ENCODE data around the gene SLC6A6.

Gene SLC6A6

GRCh38 chr3:14402304-14402811 lies at the start of gene SLC6A6:
Gene SLC6A6, plus strand, starts transcription at chr3:14402606. Its CDS starts 41,029 bp downstream, at chr3:14443635.
- DNase-seq (ENCODE audit: low spot score) = peak; percentile 97

- DNase-seq (ENCODE audit: low spot score) = peak; percentile 24
Measured at GRCh38 chr3:14353502-14353901, 48.9 kb upstream of the SLC6A6 start.

- DNase-seq (ENCODE audit: low spot score) = no peak
Measured at GRCh38 chr3:14357463-14357862, 44.9 kb upstream of the SLC6A6 start.

GRCh38 chr3:14358426-14359211 lies 43.8 kb upstream of the SLC6A6 start:
- peak; percentile 59 for DNase-seq (ENCODE audit: low spot score)

GRCh38 chr3:14359348-14359747 lies 43.1 kb upstream of the SLC6A6 start:
- no peak for DNase-seq (ENCODE audit: low spot score)

- DNase-seq (ENCODE audit: low spot score) = no peak
Measured at GRCh38 chr3:14360123-14360881, 42.1 kb upstream of the SLC6A6 start.

GRCh38 chr3:14361068-14361677 lies 41.2 kb upstream of the SLC6A6 start:
- DNase-seq (ENCODE audit: low spot score) = no peak

- DNase-seq (ENCODE audit: low spot score) = no peak
Measured at GRCh38 chr3:14362890-14363289, 39.5 kb upstream of the SLC6A6 start.

- no peak for DNase-seq (ENCODE audit: low spot score)
Measured at GRCh38 chr3:14363379-14363778, 39.0 kb upstream of the SLC6A6 start.

GRCh38 chr3:14363991-14364390 lies 38.4 kb upstream of the SLC6A6 start:
- DNase-seq (ENCODE audit: low spot score) = no peak

GRCh38 chr3:14364580-14365292 lies 37.7 kb upstream of the SLC6A6 start:
- no peak for DNase-seq (ENCODE audit: low spot score)

GRCh38 chr3:14366248-14366647 lies 36.2 kb upstream of the SLC6A6 start:
- no peak for DNase-seq (ENCODE audit: low spot score)

- no peak for DNase-seq (ENCODE audit: low spot score)
Measured at GRCh38 chr3:14366915-14367823, 35.2 kb upstream of the SLC6A6 start.

GRCh38 chr3:14368146-14368545 lies 34.3 kb upstream of the SLC6A6 start:
- DNase-seq (ENCODE audit: low spot score) = no peak

GRCh38 chr3:14368885-14369284 lies 33.5 kb upstream of the SLC6A6 start:
- DNase-seq (ENCODE audit: low spot score) = no peak

- no peak for DNase-seq (ENCODE audit: low spot score)
Measured at GRCh38 chr3:14369675-14370669, 32.4 kb upstream of the SLC6A6 start.

GRCh38 chr3:14370720-14371572 lies 31.5 kb upstream of the SLC6A6 start:
- no peak for DNase-seq (ENCODE audit: low spot score)

GRCh38 chr3:14371573-14372474 lies 30.6 kb upstream of the SLC6A6 start:
- DNase-seq (ENCODE audit: low spot score) = no peak

All from cerebellar cortex (tissue), 1 donor.